Purkinje cell (primary cell): ENCODE results near the gene ACKR3. TPM values are rescaled to one million over a fixed set of nuclear protein-coding genes. Genes with fewer than 3 reads are reported as not detected.

ENCODE experiments used
- polyA plus RNA-seq: library from polyadenylated mRNA; unstranded; fragments of >200 nt; fragmentation: Nextera tagmentation; gene quantifications from 2 replicates; pipeline ENCODE4 v1.2.1, GENCODE V29; 2014

ACKR3 gene
- polyA plus RNA-seq: 0.56 TPM in 1 of 2 replicates, not detected in the other

DNA sequence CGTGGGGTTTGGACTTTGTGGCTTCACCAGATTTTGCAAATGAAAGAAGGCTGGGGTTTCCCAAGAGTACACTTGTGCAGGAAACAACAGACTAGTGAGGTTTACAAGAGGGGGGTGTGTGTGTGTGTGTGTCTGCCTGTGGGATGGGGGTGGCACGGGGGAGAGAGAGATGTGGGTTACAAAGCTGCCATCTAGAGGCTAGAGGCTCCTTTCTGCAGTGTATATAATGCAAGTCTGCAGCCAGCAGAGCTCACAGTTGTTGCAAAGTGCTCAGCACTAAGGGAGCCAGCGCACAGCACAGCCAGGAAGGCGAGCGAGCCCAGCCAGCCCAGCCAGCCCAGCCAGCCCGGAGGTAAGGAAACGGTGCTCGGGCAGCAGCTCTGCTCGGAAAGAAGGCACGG, at the start of gene ACKR3:
Gene ACKR3, plus strand, starts transcription at position 253 of the 401 bp plus-strand sequence. CDS start 10,641 bp downstream, outside the sequence.

